ENCODE results near the gene DYNAP. TPM values are rescaled to one million over a fixed set of nuclear protein-coding genes. Genes with fewer than 3 reads are reported as not detected.

Gene DYNAP, protein sequence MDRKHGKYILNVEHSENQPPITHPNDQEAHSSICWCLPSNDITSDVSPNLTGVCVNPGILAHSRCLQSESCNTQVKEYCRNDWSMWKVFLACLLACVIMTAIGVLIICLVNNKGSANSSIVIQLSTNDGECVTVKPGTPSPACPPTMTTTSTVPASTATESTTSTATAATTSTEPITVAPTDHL
- not detected in 2 replicates for total RNA-seq

DNA sequence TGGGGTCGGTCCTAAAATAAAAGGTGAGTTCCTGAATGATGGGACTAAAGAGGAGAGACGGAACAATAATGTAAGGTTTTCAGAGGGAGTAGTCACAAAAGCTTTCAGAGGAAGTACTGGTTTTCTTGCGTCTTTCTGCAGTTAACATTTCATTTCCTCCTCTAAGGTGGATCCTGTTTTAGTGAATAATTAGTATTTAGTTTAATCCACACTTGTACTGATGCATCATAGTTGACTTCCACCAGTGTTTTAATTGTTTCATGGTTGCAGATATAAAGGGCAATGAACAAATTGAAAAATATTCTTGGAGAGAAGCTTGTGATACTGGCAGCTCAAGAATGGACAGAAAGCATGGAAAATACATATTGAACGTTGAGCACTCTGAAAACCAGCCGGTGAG, at the start of gene DYNAP:
DYNAP (plus strand) TSS at position 301 of the 400 bp plus-strand sequence; CDS start at position 339, 38 bp downstream.
- intact Hi-C loops (cut with micrococcal nuclease), result no loop called here

DNA sequence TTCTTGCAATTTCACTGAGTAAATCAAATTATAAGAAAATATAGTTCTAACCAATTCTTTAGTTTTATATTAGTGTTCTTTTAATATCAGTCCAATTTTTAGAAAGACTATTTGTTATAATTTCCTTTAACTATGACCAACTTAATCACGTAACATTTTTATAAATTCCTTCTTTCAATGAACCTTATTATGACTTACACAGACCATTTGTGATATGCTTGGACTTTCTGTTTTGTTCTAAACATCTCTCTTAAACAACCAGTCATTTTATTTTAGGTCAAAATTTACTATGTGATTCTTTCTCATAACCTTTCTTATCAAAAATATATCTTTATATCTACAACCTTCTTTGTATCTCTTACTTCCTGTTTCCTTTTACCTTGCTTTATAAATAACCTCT, 39.5 kb upstream of the DYNAP start:
- intact Hi-C loops (cut with micrococcal nuclease), result no loop called here

DNA sequence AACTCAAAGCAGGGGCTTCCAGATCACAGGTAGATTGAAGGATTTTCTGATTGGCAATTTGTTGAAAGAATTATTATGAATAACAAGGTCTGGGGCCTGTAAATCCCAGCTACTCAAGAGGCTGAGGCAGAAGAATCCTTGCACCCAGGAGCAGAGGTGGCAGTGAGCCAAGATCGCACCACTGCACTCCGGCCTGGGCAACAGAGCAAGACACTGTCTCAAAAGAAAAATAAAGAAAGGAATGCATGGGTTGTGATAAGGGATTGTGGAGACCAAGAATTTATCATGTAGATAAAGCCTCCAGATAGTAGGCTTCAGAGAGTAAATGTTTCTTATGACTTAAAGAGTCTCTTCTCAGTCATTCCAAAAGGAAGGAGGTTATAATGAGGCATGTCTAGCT, 35.8 kb upstream of the DYNAP start:
- intact Hi-C loops (cut with micrococcal nuclease), result no loop called here

DNA sequence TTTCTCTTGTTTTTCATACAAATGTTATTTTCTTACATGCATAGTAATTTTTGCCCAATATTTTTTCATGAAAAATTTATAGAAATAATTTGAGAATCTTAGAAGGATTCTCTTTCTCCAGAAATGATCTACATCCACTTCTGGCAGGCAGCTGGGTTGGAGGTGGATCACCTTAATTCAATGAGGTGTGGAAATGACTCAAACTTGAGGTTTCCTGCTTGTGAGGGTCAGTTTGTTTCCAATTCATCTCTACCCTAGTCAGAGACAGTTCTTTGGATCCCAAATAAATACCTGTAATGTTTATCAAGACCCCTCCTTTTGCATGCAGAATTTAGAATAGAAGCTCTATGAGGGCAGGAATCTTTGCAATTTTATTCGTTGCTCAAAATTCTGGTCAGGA, 35.0 kb upstream of the DYNAP start:
- intact Hi-C loops (cut with micrococcal nuclease), result no loop called here

DNA sequence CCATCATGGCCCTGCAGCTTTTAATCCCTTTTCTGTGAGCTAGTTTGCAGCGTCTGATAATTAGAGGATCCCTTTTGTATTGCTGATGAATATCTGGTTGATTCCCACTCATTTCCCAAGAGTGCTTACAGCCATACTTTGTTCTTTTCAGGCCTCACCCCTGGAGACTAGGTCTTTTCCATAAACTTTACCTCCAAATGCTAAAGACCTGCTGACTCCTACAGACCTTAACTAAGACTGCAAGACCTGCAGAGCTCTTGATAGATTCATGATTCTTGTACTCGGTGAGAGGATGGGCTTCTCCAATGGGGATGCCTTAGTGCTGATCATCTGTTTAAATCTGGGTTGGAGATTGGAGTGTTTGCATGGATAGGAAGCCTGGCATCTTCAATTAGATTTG, 33.1 kb upstream of the DYNAP start:
- intact Hi-C loops (cut with micrococcal nuclease), result no loop called here

DNA sequence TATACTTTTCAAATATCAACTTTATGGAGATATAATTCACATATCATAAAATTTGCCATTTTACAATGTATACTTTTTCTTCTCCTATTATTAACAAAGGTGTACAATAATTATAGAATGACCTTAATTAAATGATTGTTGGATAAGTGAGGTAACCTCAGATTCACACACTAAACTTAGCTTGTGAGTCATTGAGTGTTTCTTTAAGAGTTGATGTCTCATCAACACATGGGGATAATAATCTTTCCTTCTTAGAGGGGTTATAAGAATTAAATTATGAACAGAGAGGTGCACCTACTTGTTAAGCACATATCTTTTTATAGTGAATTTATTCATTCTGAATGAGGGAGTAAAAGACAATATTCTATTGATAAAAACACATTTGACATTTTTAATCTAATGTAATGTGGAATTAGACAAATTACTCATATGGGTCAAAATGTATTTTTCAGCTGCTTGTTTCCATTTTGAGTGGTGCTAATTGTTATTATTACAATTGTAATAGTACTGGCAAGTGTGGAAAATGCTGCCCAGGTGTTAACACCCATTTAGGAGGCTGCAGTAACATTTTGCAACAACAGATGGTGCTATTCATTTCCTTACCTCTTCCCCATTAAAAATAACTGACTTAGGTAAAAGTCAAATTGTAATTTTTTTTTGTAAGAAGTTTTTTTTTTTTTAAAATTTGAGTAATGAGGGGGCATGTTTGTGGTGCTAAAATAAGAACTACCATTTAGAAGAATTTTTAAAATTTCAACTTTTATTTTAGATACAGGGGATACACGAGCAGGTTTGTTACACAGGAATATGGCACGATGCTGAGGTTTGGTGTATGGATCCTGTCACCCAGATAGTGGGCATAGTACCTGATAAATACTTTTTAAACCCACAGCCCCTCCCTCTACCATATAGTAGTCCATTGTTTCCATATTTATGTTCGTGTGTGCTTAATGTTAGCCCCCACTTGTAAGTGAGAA, 32.1 kb upstream of the DYNAP start:
- intact Hi-C loops (cut with micrococcal nuclease), result loop anchor here (1.0 kb wide), 3 partner anchors 112 to 424 kb away; no protein-coding TSS in a partner anchor

DNA sequence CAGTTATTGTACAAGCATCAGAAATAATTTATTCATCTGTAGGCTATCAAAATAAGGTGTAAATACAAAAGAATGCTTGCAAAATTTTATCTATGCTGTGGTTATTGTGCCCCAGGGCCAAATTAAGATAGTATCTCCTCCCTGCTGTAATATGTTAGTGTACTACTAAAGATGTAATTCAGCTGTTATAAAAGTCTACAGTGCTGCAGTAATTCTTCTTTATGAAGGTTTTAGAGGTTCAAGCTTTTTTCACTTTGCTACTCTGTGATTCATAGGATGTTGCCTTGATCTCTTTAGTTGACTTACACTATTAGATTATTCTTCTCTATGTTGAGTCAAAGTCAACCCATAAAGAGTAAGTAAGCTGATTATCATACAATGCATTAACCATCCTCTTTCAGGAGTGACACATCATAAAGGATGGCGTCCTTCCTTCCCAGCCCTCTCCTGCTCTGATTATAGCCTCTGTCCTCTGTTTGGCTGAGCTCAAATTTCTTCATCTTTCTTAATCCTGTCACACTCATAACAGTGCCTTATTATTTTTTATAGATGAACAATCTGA, 29.3 kb upstream of the DYNAP start:
- intact Hi-C loops (cut with micrococcal nuclease), result no loop called here

DNA sequence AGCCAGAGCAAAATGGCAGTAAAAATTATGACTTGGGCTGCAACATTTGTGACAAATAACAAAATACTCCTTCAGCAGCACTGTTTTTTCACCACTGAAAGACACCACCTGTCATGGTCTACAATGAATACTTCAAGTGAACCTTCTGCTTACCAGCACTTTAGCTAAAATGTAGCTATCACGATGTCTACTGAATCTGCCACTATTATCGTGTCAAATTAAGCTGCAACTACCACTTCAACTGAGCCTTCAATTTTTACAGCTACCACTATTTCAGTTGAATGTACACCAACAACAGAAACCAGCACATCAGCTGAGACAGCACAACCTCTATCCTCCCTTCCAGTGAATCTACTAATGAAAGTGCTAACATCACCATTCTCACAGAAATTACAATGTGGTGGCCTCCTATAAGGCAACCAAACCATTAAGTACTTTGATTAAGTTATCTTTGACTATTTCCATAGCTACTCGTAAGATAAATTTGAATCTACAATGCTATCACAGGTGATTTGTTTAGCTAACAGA, 10.8 kb upstream of the DYNAP start:
- intact Hi-C loops (cut with micrococcal nuclease), result no loop called here

DNA sequence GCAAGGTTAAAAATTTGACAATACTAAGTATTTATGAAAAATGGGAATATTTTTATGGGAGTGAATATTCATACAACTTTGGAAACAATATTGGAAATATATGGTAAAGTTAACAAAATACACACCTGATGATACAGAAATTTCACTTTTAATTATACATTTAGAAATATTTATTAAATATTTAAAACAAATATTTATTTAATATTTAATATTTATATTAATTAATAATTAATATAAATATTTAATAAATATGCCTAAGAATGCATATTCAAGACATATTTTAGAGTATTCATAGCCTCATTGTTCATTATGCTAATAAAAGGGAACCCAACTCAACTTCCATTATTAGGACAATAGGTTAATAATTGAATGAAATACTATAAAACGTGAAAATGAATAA, 7.0 kb upstream of the DYNAP start:
- intact Hi-C loops (cut with micrococcal nuclease), result no loop called here

DNA sequence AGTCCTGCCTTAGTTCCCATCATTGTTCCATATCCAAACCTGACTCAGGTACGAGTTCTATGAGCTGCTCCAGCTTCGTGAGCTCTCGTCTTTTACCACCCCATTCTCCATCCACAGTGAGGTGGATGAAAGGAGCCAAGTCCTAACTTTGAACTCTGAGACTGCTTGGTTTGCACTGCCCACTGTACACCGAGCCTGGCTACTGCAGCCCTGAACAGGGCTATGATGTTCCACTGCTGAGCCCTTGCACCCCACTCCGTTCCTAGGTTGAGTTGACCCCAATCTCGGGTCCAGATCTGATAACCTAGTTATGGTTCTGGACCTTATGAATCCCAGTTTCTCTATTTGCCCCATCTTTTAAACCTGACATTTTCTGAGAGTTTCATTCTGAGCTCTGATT, 5.3 kb upstream of the DYNAP start:
- intact Hi-C loops (cut with micrococcal nuclease), result no loop called here

DNA sequence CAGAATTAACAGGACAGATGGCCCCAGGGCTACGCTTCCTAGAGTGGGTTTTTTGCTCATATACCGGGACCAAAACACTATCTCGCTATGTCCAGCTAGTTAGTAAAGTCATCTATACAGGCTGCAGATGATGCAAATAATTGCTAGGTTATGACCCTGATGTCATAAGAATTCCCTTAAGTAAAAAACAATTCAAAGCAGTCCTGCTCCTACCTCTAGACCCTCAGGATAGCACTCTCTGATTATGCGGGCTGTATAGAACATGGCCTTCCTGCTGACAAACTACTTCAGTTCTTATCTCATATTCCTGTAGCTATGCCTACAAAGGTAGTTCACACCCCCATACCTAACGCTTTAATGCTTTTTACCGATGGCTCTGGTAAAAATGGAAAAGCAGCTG, 13.2 kb downstream of the DYNAP start:
- intact Hi-C loops (cut with micrococcal nuclease), result no loop called here

DNA sequence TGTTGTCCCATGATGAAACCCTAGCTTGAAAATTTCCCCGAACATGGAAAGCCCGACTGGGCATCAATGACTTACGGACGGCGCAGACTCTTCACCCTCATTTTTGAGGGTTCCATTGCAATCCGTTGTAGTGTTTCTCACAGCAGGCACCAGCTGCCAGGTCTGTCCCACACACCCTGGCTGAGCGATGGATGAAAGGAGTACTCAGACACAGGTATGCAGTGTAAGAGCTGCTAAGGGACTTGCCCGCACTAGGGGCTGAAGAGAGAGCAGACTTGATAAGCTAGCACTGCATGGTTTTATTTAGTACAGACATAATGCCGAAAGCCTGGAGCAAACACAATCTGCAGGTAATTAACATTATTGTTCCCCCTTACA, 15.8 kb downstream of the DYNAP start:
- intact Hi-C loops (cut with micrococcal nuclease), result no loop called here

DNA sequence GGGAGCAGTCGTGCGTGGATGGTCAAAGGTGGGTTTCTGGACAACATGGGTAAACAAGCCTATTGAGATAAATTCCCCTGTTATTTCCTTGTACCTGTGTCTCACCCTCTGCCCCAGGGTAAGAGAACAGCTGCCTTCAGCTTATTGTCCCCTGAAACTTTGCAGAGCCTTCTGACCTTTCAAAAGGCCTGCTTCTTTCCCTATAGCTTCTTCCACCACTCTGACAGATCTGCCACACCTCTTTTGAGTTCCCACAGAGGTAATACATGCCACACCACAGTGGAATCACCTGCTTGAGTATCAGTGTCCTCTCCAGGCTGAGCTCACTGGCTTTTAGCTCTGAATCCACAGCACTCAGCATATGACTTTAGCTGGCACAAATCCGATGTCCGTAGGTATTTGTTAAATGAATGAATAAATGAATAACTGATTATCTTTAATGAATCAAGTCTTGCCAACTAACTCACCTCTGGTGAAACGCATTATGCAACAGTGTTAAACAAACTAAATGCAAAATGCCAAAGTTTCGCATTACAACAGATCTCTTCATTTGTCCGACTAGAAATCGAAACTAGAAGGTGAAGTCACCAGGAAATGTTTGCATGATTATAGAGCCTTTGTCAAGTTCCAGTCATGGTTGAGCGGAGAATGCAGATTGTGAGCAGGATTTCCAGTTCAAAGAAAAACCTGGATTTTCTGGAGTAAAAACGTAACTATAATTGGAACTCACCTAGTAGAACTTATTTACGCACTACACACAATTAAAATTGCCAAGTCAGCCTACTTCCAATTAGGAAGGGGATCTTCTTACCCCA, 16.4 kb downstream of the DYNAP start:
- intact Hi-C loops (cut with micrococcal nuclease), result no loop called here

DNA sequence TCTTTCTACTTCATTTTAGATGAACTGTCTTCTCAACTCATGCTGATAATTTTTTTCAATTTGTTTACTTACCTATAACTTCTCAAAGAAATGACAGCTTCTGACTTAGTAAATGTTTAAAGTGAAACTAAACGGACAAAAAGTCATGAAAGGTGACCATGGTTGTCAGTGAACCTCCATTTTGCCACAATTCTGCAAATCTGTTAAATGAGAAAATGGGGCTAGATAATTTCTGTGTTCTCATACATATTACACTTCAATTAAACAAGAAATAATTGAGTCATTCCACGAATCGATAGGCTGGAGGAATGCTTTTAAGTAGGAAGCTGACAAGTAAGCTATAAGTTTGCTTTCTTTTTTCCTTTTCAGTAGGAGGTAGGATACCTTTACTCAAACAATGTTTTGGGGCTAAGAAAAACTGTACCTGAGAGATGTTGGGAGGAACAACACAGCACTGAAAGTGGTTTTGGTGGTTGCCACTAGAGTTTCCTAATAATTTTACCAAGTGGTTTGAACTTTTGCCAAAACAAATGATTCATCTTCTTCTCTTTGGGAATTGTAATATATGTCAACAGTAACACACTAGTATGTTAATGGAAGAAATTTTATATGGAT, 17.1 kb downstream of the DYNAP start:
- intact Hi-C loops (cut with micrococcal nuclease), result no loop called here

DNA sequence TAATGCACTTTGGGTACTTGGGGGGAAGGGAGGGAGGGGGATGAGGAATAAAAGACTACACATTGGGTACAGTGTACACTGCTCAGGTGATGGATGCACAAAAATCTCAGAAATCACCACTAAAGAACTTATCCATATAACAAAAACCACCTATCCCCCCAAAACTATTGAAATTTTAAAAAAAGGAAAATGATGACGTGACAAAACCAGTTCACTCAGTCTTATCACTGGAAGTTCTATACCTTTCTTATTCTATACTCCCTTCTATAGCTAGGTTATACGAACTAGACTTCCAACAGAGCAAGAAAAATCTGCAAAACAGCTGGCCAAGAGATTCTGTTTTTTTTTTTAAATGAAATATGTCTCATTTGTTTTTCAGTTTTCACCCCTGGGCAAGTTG, 20.8 kb downstream of the DYNAP start:
- intact Hi-C loops (cut with micrococcal nuclease), result no loop called here

DNA sequence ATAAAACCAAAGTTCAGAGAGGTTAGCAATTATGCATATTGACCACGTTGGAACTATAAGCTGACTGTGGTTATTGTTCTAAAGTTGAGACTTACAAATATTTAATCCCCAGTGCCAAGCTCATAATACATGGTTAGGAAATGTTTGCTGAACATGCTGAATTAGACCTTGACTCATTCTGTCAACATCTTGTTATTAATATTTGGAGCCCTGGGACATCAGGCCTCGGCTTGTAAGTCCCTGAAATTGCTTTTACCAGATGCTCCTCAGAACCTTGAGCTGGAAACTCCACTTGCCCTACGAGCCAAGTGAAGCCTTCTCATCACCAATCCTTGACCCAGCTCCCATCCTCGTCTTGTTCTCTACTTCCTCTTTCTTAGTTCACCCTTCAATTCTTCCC, 21.2 kb downstream of the DYNAP start:
- intact Hi-C loops (cut with micrococcal nuclease), result no loop called here

DNA sequence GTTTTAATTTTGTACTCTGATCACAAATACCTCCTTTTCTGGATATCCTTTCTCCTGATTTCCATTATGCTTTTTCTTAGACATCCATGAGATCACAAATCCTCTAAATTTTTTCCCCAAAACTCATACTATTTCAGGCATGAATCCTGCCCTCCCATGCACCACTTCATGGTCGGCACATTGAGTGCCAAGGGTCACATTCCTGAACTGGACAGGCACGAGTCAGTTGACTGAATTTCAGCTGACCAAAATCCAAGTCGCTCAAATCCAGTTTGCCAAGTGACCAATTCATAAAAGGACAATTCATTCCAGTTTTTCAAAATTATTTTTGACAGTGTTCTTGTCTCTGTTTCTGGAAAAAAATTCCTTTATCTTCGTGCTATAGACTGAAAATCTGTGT, 22.1 kb downstream of the DYNAP start:
- intact Hi-C loops (cut with micrococcal nuclease), result no loop called here

DNA sequence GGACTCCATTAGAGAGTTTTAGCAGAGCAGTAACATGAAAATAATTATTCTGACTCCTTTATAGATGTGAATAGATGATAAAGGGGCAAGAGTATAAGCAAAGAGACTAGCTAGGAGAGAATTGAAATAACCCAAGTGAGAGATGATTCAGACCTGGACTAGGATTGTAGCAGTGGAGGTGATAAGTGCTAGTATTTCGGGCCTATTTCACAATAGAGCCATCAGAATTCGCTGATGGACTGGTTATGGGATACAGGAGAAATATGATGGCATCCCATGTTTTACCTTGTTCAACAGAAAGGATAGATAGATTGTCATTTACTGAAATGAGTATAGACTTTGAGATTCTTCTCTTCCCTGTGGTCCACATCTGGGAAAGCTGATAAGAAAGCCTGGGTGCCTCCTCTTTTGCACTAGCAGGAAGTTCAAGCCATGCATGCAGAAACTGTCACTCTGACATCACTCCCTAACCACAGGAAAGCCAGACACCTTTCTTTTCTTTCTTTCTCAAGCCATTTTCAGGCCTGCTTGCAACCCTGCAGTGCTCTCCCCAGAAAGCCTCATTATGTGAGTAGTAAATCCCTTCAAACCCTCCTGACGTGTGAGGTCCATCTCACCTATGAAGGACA, 25.3 kb downstream of the DYNAP start:
- intact Hi-C loops (cut with micrococcal nuclease), result no loop called here

DNA sequence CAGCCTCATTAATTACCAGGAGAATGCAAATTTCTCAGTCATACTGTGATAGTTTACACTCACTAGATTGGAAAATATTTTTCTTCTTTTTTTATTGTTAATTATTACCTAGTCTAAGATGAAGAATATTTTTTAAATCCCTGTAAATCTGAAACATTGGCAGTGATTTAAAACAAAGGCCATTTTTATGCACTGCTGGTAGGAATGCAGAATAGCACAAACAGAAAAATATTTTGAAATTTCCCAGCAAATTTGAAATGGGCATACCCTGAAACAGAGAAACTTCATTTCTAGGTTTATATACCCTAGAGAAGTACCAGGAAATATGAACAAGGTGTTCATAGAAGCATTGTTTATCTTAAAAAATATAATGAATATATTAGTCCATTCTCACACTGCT, 31.0 kb downstream of the DYNAP start:
- intact Hi-C loops (cut with micrococcal nuclease), result no loop called here

DNA sequence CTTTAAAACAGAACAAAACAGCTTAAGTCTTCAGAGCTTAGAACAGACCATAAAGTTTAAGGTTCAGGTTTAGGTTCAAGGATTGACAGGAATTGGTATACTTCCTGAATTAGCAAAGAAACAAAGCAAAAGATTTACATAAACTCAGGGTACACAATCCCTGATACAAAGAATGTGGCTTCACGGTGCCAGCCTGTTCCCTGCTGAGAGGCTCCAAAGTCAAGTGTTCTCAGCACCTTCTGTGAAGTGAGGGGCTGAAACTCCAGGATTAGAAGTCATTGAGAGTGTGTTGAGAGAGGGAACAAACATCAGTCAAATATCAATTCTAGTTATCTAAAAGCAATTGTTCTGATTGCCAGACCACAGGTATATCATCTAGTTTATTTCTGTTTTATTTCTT, 35.7 kb downstream of the DYNAP start:
- intact Hi-C loops (cut with micrococcal nuclease), result no loop called here

Measured in T-helper 2 cell treated with Interferon-gamma antibody and Interleukin-4, amounts not matched to agents 100 ng/mL and 5 ng/mL, for 36 hours (primary cell).